Left lung (tissue), 10 donors: Measurements from ENCODE around the gene GPR84. TPM values are rescaled to one million over a fixed set of nuclear protein-coding genes. Genes with fewer than 3 reads are reported as not detected.
A peak's percentile ranks its signal among the peaks of the same experiment; 100 is the strongest.

Experiments used
- ATAC-seq: fragments of 200-7000 bp; cut with Tn5 transposase; one replicate; pipeline ENCODE4 v1.9.1; 2020; ENCODE audit warnings: moderate library complexity
- DNase-seq, 4 donors: peaks; one replicate each; pipeline ENCODE4 v3.0.0-alpha.2; 2013 to 2020
- H3K27ac ChIP-seq, 2 donors: fragments of 200-600 bp; sonication (generic) in 1 of 2; one replicate each; pipeline versions ENCODE4 v1.5.0 to v1.8.0; 2020 to 2021
- H3K27me3 ChIP-seq, 2 donors: fragments of 200-600 bp; sonication (generic) in 1 of 2; one replicate each; pipeline versions ENCODE4 v1.5.0 to v1.8.0; 2020 to 2021
- H3K36me3 ChIP-seq, 2 donors: fragments of 200-600 bp; sonication (generic) in 1 of 2; one replicate each; pipeline versions ENCODE4 v1.5.0 to v1.8.0; 2020 to 2021
- H3K4me1 ChIP-seq, 2 donors: fragments of 200-600 bp; one replicate each; pipeline ENCODE4 v1.8.0; 2021
- H3K4me3 ChIP-seq, 2 donors: fragments of 200-600 bp; sonication (generic) in 1 of 2; one replicate each; pipeline versions ENCODE4 v1.5.0 to v1.8.0; 2020 to 2021; ENCODE audit warnings: mild to moderate bottlenecking in 1 of 2
- H3K9me3 ChIP-seq, 2 donors: fragments of 200-600 bp; sonication (generic) in 1 of 2; one replicate each; pipeline versions ENCODE4 v1.5.0 to v1.8.0; 2020 to 2021
- intact Hi-C, 2 donors: fragments of 100-400 bp; cut with DNase I; formaldehyde crosslinking; loops; one replicate each; pipeline versions ENCODE4 v1.11.2 to v1.14.2; 2022
- polyA plus RNA-seq, 6 donors: library from polyadenylated mRNA; unstranded; fragments of 120-200 nt; gene quantifications; one replicate each; pipeline ENCODE4 v1.2.1, GENCODE V29; 2013; ENCODE audit not compliant: insufficient read length in 6 of 6
- total RNA-seq, 2 donors: library from RNA; stranded (reverse); fragmentation: NEBNext Ultra II Directional; extraction: Animal tissue kit (Norgen Biotek cat#: 25700); gene quantifications; one replicate each; pipeline ENCODE4 v1.2.1, GENCODE V29; 2021
- TF ChIP-seq, protein P1 (sequence below), 2 donors: fragments of 200-600 bp; sonication (generic) in 1 of 2; IDR thresholded peaks; one replicate each; pipeline versions ENCODE4 v1.5.0 to v1.8.0; 2021; ENCODE audit warnings: antibody characterized with exemption in 2 of 2
- donor health status: DM: no; HTN: yes; CAD: no.
- donor health status: DM: no; HTN: no; CAD: no.

Gene GPR84
- total and polyA plus RNA-seq, 8 donors: 0.23 to 10.3 (median 0.41) TPM; not detected in 1

GRCh38 chr12:54379398-54380201 lies 15.3 kb upstream of the GPR84 start:
- Histone ChIP-seq H3K27me3 (no peaks in the 10 kb centered on the region), H3K4me3 (peak overlapping the region; percentile 17 to 33), H3K4me1 (peaks cover 0 to 36% of the 10 kb centered on the region in 2 donors), H3K36me3 (peaks cover 0 to 7% of the 10 kb centered on the region in 2 donors), H3K27ac (peak overlapping the region in 1 of 2 donors; percentile 26), H3K9me3 (no peaks in the 10 kb centered on the region)
- ATAC-seq (peak; percentile 93), DNase-seq (peak; percentile 76 to 98 (median 92))
- intact Hi-C loops: no loop called here
- TF ChIP-seq, protein P1, sequence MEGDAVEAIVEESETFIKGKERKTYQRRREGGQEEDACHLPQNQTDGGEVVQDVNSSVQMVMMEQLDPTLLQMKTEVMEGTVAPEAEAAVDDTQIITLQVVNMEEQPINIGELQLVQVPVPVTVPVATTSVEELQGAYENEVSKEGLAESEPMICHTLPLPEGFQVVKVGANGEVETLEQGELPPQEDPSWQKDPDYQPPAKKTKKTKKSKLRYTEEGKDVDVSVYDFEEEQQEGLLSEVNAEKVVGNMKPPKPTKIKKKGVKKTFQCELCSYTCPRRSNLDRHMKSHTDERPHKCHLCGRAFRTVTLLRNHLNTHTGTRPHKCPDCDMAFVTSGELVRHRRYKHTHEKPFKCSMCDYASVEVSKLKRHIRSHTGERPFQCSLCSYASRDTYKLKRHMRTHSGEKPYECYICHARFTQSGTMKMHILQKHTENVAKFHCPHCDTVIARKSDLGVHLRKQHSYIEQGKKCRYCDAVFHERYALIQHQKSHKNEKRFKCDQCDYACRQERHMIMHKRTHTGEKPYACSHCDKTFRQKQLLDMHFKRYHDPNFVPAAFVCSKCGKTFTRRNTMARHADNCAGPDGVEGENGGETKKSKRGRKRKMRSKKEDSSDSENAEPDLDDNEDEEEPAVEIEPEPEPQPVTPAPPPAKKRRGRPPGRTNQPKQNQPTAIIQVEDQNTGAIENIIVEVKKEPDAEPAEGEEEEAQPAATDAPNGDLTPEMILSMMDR (IDR thresholded peaks at IDR 0.05): peak; percentile 99 to 100

DNA sequence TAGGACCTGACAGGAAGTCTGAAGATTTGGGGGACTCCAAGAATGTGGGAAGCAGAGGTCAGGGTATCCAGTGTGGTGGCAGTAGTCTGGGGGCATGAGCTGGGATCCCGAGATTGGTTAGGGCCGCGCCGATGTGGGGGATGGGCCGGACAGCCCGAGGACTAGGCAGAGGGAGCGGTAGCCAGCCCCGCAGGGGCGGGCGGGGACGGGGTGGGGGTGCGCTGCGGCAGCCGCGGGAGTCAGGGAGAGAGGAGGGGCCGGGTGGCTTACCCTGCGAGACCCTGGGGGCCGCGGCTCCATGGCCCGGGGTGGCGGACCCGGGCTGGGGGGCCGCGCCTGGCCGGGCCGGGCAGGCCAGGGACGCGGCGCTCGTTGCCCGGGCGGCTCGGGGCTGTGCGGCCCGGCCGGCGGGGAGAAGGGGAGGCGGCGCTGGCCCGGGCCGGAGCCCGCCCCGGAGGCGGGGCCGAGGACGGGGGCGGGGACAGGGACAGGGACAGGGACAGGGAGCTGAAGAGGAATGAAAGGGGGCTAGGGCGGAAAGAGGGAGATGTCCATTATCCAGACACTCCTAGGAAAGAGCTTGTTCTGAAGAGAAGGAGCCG lies 14.6 kb upstream of the GPR84 start:
- Histone ChIP-seq H3K9me3 (no peaks in the 10 kb centered on the region), H3K4me3 (peak overlapping the region; percentile 21 to 33), H3K36me3 (peaks cover 0 to 7% of the 10 kb centered on the region in 2 donors), H3K27me3 (no peaks in the 10 kb centered on the region), H3K4me1 (peaks cover 0 to 30% of the 10 kb centered on the region in 2 donors), H3K27ac (peak overlapping the region in 1 of 2 donors; percentile 26)
- intact Hi-C loops: no loop called here
- TF ChIP-seq, protein P1 (IDR thresholded peaks at IDR 0.05): no peak
- ATAC-seq: peak; percentile 89
- peak in 2 of 4 donors; percentile 59 to 89 for DNase-seq

DNA sequence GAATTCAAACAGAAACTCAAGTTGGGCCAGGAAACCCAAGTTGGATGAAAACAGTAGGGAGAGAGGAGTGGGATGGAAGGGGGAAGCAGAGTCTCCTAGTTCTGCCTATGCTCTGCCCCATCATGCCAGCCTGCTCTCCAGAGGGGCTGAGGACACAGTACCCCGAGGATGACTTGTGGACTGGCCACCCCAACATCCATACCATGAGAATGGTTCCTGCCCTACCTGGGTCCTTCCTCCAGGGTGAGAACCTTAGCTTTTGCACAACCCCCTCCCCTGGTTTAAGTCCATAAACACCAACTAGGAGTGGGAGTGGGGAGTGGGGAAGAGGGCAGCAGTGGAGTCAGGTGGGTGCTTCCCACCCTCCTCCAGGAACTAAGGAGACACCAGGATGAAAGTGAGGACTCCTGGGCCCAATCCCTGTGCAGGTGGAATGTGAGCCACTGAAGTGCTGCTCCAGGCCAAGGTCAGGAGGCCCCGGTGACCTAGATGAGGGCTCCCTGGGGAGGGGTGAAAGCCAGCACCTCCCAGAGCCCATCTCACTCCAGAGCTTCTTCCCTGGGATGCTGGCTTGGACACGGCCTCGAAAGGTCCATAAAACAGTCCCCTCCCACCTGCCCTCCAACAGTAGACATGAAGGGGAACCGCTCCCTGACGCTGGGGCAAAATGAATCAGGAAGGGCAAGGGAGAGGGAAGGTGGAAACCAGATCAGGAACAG lies 13.7 kb upstream of the GPR84 start:
- Histone ChIP-seq H3K4me3 (no peak overlapping the region), H3K9me3 (no peaks in the 10 kb centered on the region), H3K27ac (no peak overlapping the region), H3K4me1 (peaks cover 0 to 32% of the 10 kb centered on the region in 2 donors), H3K27me3 (no peaks in the 10 kb centered on the region), H3K36me3 (peaks cover 0 to 7% of the 10 kb centered on the region in 2 donors)
- TF ChIP-seq, protein P1 (IDR thresholded peaks at IDR 0.05): no peak
- DNase-seq (no peak), ATAC-seq (no peak)
- intact Hi-C loops: no loop called here

DNA sequence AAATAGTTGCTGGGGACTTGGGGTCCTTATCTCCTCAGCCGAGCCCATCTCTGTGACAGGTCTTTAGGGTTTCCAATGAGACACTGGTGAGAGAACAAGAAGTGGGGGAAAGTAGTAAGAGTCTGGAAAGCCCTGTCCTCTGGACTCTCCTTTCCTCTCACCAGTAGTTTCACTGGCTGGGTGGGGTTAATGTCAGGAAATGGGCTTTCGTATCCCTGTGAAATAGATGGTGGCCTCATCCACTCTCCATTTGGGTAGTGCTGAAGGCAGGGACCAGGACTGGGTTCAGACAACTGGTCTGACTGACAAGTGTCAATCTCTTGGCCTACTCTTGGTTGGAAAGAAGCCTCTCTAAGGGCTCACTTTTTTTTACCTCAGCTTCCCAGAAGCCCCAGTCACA lies 12.7 kb upstream of the GPR84 start:
- Histone ChIP-seq H3K4me1 (peaks cover 4 to 32% of the 10 kb centered on the region in 2 donors), H3K27me3 (no peaks in the 10 kb centered on the region), H3K9me3 (no peaks in the 10 kb centered on the region), H3K27ac (no peak overlapping the region), H3K4me3 (no peak overlapping the region), H3K36me3 (peaks cover 0 to 7% of the 10 kb centered on the region in 2 donors)
- intact Hi-C loops: no loop called here
- TF ChIP-seq, protein P1 (IDR thresholded peaks at IDR 0.05): no peak
- DNase-seq (no peak), ATAC-seq (no peak)

DNA sequence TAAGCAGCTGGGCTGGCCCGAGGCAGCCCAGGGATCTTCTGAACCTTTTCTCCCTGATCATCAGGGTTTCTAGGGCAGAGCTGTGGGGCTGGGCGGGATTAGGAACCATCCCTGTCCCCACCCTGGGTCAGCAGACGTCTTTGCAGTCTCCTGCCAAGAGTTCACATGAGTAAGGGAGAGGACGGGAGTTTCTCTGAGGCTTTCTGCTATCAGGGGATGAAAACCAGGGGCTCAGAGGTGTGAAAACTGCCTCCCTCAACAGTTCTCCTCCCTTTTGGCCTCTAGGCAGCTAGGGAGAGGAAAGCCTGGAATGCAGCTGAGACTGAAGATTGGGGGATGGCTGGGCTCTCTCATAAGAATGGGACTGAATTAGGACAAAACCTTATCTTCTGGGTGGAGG lies 12.3 kb upstream of the GPR84 start:
- peaks cover 0 to 7% of the 10 kb centered on the region in 2 donors for H3K36me3 ChIP-seq
- no peak overlapping the region for H3K27ac ChIP-seq
- DNase-seq (no peak), ATAC-seq (no peak)
- TF ChIP-seq, protein P1 (IDR thresholded peaks at IDR 0.05): no peak
- H3K4me1 ChIP-seq: peaks cover 8 to 37% of the 10 kb centered on the region in 2 donors
- no peaks in the 10 kb centered on the region for H3K27me3 ChIP-seq
- intact Hi-C loops: no loop called here
- H3K4me3 ChIP-seq: no peak overlapping the region
- no peaks in the 10 kb centered on the region for H3K9me3 ChIP-seq
